SHP77 (cell line): Measurements from ENCODE around the gene BTNL2.
"Not testable (repeated sequence)": the region's sequence is repeated elsewhere in the genome, so short reads cannot be mapped to it uniquely, and the experiment has no call there.

Experiments used
- DNase-seq, 2 experiments: peaks; one replicate each; lab custom pipeline; 2025; lab: John Stamatoyannopoulos, UW

Gene BTNL2

DNA sequence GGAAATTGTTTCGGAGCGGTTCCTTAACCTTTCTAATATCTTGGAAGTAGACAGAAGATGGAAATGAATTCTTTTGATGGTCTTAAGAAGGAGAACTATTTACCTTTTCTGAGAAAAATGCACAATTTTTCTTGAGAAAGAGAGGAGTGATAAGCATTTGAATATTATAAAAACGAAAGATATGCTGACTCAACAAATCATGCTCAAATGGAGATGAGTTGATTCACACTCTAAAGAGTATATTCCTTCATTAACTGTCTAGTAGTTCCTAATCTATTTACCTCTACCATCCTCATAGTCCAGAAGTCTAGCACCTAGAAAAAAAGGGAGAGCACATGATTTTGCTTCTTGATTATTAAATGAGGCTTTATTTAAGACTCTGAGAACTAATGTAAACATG is 39.3 kb downstream of the BTNL2 start:
- DNase-seq: no peak

DNA sequence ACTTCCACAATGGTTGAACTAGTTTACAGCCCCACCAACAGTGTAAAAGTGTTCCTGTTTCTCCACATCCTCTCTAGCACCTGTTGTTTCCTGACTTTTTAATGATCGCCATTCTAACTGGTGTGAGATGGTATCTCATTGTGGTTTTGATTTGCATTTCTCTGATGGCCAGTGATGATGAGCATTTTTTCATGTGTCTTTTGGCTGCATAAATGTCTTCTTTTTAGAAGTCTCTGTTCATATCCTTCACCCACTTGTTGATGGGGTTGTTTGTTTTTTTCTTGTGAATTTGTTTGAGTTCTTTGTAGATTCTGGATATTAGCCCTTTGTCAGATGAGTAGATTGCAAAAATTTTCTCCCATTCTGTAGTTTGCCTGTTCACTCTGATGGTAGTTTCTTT is 47.8 kb downstream of the BTNL2 start:
- DNase-seq: not testable (repeated sequence)

DNA sequence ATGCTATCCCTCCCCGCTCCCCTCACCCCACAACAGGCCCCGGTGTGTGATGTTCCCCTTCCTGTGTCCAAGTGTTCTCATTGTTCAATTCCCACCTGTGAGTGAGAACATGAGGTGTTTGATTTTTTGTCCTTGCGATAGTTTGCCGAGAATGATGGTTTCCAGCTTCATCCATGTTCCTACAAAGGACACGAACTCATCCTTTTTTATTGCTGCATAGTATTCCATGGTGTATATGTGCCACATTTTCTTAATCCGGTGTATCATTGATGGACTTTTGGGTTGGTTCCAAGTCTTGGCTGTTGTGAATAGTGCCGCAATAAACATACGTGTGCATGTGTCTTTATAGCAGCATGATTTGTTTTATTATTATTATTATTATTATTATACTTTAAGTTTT is 48.4 kb downstream of the BTNL2 start:
- DNase-seq: not testable (repeated sequence)

DNA sequence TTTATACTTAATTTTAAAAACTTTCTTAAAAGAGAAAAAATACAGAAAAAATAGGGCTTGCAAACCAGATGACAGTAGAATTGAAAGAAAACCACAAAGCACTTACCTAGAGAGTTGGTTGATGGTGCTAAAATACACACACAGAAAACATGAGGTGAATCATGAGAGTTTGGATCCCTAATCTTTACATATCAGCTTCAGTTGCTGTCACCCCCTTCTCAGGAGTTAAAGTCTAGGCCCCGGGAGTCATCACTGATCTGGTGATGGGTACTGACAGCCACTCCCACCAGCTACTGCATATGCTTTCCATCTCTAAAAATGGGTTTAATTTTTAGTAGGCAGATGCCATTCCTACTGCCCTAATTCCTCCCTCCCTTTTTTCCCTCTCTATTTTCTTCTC is 52.0 kb downstream of the BTNL2 start:
- no peak for DNase-seq

DNA sequence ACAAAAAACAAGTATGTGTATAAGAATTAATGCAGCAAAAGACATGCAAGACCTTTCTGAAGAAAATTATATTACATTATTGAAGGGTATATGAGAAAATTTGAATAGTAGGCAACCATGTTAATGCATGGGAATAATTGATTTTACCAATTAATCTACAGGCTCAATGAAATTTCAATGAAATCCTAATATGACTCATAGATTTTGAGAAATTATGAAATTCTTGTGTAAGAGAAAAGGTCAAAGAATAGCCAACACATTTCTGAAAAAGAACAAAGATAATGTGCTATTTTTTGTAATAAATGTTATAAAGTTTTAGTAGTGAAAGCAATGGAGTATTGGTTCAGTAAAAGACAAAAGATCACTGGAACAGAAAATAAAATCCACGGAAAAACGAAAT is 53.6 kb downstream of the BTNL2 start:
- no peak for DNase-seq
